HG03039 (cell line): ENCODE data around the gene MAPK6.
"Not testable (repeated sequence)": the region's sequence is repeated elsewhere in the genome, so short reads cannot be mapped to it uniquely, and the experiment has no call there.

Source experiments
- ATAC-seq: cut with Tn5 transposase; IDR thresholded peaks from one replicate; pipeline ENCODE4 v1.9.1; 2021; ENCODE audit warnings: mild to moderate bottlenecking, moderate library complexity; ENCODE audit not compliant: unreplicated experiment

Gene MAPK6

DNA sequence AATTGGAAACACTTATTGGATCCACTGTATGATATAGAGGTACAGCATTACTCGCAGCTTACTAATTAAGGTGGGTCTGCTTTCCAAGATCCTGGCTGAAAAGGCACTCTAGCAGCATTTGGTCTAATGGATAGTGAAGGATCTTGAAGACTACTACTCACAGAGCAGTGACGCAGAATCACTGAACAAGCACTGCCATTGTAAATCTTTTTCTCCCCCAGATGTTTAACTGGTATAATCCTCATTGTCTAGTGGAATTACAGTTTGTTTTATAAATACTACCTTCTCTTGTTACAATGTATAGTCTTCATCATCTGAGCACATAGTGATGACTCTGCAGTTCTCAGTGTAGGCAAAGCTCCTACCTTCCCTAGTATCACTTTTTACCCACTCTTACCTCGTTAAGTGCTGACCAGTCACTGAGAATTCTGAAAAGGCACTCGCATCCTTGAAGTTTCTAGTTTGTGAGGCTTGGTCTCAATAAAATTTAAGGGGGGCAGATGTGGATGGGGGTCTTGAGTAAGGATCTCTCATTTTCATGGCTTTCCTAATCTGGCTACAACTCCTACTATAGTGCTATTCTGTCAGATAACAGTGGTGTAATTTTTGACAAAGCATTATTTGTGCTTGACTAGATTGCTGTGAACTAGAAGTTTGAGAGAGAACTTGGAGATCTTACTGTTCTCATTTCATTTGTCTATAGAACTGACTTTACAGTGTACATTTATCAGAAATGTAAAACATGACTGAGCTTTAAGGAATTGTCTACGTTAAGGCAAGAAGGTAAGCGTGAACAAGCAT, 23.2 kb downstream of the MAPK6 start:
- no peak for ATAC-seq

DNA sequence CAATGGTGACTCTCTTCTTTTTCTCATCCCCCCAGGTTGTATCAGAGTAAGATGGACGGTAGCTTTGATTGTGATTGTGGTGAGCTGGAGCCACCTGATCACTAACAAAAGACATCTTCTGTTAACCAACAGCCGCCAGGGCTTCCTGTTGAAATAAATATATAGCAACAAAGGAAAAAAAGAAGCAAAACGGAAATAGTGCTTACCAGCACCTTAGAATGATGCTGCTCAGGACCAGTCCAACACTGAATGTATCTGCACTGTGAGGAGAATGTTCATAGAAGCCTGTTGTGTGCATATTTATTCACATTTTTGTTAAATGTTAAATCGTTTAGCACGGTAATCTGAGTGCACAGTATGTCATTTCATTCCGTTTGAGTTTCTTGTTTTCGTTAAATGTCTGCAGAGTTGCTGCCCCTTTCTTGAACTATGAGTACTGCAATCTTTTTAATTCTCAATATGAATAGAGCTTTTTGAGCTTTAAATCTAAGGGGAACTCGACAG, 26.8 kb downstream of the MAPK6 start:
- ATAC-seq: not testable (repeated sequence)

DNA sequence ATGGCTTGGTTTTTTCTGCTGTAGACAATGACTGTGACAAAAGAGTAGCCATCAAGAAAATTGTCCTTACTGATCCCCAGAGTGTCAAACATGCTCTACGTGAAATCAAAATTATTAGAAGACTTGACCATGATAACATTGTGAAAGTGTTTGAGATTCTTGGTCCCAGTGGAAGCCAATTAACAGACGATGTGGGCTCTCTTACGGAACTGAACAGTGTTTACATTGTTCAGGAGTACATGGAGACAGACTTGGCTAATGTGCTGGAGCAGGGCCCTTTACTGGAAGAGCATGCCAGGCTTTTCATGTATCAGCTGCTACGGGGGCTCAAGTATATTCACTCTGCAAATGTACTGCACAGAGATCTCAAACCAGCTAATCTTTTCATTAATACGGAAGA, 27.5 kb downstream of the MAPK6 start:
- not testable (repeated sequence) for ATAC-seq

DNA sequence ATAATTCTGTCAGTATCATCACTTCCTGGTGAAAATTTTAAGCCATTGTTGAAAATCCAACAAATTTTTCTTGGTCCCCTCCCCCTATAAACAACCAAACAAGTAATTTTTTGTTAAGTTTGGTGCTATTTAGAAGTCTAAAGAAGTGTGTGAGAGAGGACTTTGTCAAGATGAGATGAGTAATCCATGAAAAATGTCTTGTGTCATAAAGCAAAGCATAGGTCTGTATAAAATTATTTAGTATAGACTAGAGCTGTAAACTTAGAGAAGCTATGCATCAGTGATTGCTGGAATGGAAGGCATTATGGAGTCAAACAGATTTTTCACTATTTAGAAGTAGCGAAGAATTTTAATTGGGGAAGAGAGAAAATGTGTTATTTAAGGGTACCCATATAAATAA, 31.4 kb downstream of the MAPK6 start:
- no peak for ATAC-seq

DNA sequence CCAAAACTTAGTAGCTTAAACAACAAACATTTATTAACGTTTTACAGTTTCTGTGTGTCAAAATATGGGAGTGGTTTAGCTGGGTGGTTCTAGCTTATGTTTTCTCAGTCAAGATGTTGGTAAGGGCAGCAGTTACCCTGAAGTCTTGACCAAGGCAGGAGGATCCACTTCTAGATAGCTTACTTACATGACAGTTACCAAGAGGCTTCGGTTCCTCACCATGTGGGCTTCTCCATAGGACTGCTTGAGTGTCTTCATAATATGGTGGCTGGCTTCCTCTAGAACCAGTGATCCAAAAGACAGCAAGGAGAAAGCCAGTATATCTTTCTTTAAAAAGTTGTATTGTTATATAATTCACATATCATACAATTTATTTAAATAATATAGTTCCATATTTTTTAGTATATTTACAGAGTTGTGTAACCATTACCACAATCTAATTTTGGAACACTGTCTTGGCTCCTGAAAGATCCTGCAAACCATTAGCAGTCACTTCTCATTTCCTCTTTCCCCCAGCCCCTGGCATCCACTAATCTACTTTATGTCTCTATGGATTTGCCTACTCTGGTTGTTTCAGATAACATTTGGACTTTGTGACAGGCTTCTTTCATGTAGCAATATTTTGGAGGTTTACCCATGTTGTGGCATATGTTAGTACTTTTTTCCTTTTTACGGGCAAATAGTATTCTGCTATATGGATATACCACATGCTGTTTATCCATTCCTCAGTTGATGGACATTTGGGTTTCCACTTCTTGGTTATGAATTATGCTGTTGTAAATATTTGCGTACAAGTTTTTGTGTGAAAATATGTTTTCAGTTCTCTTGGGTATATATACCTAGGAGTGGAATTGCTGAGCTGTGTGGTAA, 33.3 kb downstream of the MAPK6 start:
- ATAC-seq: no peak

DNA sequence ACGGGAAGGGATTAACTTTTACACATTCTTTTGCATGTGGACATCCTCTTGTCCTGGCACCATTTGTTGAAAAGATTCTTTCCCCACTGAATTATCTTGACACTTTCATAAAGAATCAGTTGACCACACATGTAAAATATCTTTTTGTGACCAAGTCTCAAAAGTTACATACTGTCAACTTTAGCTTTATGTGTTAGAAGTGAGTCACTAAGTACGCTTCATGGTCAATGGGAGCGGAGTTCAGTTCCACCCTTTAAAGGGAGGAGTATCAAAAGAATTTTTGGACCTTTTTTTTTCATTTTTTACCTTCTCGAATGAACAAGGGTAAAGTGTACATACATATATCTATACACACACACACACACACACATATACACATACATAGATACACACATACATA, 35.4 kb downstream of the MAPK6 start:
- ATAC-seq: no peak

DNA sequence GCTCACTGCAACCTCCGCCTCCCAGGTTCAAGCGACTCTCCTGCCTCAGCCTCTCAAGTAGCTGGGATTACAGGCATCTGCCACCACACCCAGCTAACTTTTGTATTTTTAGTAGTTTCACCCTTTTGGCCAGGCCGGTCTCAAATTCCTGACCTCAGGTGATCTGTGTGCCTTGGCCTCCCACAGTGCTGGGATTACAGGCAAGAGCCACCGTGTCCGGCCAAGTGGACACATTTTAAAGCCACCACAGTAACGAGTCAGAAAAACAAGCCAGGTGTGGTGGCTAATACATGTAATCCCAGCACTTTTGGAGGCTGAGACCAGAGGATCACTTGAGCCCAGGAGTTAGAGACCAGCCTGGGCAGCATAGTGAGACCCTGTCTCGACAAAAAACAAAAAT, 35.8 kb downstream of the MAPK6 start:
- not testable (repeated sequence) for ATAC-seq

DNA sequence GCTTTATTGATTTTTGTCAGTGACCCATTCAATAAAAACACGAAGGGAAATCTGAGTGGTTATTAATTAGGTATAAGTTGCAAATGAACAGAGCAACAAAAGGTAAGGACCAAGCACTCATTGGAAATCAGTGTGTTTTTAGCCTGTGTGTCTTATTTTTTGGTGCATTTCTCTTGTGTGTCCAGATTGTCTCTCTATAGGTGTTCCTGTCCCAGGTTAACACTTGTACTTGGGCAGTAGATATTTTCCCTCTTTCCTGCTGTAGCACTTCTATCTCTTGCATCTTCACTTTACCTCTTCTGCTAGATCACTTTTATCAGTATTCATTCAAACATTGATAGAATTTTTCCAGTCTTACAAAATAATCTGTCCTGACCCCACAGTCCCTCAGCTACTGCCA, 37.0 kb downstream of the MAPK6 start:
- ATAC-seq: no peak

DNA sequence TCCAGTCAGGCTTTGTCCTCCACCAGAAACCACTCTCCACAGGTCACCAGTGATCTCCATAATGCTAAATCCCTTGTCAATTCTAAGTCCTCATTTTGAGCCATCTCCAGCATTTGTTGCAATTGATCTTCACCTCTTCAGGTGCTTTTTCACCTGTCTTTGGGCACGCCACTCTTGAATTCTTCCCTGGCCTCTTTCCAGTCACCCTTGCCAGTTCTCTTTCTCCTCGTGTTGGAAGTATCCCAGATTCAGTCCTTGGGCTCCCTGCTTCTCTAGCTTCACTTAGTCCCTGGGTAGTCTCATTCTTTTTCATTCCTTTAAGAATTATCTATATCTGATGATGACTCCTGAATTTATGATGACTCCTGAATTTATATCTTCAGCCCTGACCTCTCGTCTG, 37.5 kb downstream of the MAPK6 start:
- ATAC-seq: no peak

DNA sequence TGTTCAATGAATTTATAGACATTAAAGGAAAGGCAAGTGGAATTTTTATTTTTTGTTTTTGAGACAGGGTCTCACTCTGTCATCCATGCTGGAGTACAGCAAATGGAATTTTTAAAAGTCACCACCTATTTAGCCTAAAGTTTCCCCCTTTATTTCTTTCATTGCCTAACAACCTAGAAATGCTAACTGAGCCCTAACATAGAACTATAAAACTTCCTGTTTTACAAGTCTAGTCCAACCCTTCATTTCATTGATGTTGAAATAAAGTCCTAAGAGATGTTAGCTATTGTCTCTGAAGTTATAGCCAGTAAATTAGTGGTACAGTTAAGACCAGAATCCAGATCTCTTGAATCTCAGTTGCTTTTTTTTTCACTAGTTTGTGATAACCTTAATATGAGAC, 39.0 kb downstream of the MAPK6 start:
- ATAC-seq: no peak

DNA sequence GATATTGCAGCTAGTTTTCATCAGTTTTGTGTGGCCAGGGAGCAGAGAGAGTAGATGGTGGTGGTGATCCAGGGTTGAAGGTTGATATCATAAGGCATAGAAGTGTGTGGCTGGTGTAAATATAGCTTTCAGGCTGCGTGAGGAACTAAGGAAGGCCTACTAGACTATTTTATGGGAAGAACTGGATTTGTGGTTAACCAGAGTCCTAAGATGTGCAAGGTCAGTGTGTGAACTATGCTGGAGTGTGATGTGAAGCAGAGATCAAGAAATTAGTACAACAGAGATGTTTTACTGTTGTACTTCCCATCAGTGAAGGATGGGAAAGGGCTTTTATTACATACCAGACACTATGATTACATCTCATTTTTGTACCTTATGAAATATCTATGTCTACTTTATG, 41.5 kb downstream of the MAPK6 start:
- no peak for ATAC-seq

DNA sequence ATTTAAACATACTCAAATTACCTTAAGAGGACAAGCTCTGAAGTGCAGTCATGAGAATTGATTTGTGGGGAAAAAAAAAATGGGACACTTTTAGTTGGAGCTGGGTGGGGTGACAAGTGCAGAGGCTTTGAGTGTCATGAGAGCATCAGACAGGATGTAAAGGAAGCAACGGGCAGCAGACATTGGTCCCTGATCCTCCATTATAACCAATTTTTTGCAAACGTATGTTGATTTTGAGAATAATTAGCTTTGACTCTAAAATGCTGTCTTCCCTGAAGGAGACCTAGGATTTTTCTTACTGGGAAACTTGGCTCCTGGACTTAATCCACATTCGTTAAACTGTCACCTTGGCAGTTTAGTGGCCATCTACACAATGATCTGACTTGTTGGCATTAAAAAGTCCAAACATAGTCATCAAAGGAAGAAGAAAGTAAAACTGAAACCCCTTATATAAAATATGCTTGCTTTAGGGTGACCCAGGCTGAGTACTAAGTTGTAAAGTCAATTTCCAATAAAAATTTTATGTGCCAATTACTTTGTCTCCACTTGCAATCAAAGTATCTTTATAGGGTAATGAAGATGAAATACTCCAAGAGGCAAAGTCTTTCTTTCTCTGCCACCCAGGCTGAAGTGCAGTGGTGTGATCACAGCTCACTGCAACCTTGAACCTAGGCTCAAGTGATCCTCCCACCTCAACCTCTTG, 48.0 kb downstream of the MAPK6 start:
- ATAC-seq: no peak

DNA sequence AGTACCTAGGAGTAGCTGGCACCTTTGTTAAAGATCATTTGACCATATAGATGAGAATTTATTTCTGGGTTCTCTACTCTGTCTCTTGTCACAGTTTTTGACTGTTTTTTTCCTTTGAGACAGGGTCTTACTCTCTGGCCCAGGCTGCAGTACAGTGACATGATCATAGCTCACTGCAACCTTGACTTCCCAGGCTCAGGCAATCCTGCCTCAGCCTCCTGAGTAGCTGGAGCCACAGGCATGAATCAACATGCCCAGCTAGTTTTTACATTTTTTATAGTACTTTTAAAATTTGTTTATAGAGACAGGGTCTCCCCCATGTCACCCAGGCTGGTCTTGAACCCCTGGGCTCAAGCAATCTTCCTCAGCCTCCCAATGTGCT, 48.5 kb downstream of the MAPK6 start:
- ATAC-seq: no peak

DNA sequence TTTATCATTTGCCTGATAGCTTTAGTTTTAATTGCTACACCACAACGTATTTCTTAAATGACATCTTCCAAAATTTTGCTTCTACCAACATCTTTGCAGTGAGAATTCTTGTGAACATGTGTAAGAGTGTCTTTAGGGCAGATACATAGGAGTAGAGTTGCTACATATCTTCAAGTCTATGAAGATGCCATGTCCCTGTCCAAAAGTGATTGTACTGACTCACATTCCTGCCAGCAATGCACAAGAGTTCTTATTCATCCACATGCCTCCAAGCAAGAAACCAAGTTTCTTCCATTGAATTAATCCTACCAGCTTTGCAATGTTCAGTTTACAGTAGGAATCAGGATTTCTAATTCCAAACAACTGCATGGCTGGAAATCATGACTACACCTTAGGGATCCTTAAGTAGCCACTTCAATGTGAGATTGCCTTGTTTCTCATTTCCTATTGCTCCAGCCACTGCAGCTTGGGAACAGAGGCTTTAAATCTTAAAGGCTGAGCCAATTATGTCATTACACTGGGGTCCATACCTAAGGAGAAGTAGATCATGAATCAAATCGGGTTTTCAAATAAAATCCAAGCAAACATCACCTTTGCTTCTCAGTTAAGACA, 49.1 kb downstream of the MAPK6 start:
- no peak for ATAC-seq

DNA sequence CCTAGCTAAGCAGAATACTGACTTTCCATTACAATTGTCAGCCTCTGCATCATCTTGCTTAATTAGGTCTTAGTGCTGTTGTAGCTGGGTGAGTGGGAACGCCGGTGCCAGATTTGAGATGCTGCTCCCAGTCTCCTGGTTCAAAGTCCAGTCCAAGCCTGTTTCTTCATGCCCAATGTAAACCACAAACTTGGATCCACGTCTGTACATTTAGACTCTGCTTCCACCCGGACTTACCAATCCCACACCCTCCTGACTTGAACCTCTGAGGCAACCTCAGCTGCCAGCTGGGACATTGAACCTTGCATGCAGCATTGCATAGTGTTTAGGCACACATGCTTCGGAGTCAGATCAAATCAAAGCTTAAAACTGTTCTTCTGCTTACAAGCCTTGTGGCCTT, 50.5 kb downstream of the MAPK6 start:
- ATAC-seq: no peak

DNA sequence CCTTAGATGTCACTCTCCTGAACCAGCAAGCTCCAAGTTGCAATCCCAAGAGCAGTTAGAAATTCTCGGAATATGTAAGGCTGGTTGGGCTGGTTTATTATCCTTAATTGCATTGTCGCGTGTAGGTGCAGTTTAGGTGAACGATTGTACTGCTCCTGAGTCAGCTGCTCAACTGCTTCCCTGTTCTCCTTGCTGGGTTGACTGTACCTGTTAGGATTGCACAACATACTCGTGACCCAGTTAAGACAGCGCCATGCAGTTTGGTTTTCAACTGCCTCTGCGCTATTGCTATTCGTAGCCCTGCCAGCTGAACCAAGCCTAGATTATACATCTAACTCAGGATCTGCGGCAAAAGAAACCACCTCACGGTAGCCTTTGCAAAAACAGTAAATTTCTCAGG, 52.6 kb downstream of the MAPK6 start:
- no peak for ATAC-seq

DNA sequence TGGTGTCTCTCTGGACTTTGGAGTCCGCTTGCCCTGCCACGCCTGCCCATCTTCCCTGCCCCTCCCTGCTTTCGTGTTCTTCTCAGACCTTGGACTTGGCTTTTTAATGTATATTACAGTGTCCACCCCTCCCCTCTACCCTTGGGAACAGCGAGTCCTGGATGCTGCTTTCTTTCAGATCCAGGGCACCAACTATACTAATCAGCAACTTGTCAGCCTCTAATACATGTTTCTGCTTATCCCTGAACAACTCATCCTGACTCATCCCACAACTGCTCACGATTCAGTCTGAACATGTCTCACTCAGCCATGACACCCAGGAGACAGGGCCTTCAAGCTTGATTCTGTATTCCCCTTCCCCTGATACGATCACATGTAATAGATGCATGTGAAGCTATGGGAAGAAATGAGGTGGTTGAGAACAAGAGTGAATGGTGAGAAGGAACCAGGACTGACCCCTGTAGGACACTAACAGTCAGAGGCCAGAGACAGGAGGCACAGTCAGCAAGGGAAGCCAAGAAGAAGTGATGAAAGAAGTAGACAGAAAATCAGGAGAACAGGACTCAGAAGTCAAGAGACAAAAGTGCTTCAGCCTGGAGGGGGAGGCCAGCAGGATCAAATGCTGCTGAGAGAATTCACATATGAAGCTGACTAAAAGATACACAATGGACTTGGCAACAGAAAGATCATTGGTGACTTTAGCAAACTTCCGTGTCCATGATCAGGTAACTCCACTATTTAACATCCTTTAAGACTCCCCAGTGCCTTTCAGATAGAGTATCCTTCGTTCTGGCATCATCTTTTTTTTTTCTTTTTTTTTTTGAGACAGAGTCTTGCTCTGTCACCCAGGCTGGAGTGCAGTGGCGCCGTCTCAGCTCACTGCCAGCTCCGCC, 58.1 kb downstream of the MAPK6 start:
- peak; percentile 72 for ATAC-seq

DNA sequence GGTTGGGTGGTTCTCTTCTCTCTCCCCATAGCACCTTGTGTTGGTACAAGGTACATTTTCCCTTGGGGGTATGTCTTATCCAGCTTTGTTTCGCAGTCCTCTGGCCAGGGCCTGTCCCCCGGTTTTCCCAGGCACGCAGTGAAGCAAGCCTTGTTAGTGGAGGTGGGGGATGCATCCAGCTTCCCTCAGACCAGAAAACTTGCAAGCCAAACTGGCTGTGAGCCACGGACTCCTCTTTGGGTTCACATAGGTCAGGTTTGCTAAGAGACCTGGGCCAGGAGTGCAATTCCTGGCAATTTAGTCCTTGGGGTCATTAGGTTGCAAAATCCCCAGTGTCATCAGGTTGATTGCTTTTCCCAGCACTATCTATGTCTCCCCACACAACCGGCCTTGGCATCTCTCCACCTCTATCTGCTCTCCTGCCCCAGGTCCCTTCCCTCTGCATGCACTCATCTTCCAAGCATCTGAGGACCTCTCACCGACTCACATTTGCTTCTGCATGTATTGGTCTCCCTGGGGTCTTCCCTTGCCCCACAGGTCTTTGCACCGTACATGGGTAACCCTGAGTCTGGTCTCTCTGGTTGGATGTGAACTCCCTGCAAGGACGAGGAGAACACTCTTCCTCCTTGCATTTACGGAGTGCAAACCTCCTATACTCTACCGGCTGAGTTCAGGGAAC, 59.3 kb downstream of the MAPK6 start:
- no peak for ATAC-seq

DNA sequence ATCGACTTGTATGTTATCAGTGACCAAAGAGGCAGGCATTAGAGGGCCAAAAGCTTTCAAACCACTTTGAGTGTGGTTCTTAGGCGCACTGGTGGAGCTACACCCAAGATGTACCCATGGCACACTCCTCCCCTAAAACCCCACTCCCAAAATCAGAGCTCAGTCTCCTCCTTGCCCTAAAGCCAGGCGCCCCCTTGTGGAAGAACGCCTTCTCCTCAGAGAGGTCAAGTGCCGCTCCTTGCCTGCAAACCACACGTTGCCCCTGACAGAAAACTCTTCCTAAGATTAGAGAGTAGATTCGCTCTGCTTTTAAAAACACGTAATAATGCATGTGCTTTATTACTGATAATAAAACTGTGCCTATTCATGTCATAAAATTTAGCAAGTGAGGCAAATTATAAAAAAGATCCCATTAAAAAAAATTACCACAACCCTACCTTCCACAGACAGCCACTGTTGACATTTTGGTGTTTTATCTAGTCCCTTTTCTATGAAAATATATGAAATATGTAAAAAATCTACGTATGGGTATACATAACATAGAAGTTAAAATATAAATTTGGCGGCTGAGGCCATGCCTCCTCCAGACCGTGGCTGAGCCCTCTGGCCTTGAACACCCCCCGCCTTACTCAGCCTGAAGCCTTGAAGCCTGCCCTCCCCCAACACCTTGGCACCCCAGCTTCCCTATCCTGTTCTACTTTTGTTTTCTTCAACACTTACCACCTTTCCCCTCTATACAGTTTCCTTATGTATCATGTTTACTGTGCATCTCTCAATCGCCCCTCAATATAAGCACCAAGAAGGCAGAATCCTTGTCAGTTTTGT, 60.1 kb downstream of the MAPK6 start:
- no peak for ATAC-seq
